ENCODE results near the gene NUDT13. TPM values are rescaled to one million over a fixed set of nuclear protein-coding genes. Genes with fewer than 3 reads are reported as not detected.

NUDT13 gene
- total RNA-seq, 1 experiment from 2014 or later: 2.9 TPM

DNA sequence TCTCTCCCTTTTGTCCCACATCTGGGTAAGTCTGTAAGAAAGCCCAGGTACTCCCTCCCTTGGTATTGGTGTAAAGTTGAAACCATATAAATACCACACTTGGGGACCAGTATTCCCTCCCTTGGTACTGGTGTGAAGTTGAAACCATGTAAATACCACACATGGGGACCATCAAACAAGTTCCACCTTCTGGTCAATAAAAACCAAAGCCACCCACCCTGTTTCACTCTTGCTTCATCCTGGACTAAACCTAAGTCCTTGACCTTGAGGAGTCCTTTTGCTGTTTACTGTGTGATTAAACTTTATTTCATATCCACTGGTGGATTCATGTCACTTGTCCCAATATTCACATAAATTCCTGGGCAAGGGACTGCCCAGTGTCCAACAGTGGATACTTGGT lies 22.0 kb upstream of the NUDT13 start:
- H3K4me3 Mint-ChIP-seq: no peak overlapping the region
- DNase-seq (ENCODE audit: low spot score) (no peak), ATAC-seq (no peak)
- no peaks in the 10 kb centered on the region for H3K36me3 Mint-ChIP-seq
- H3K27ac Mint-ChIP-seq: no peak overlapping the region
- H3K27me3 Mint-ChIP-seq (ENCODE audit: low read depth): no peaks in the 10 kb centered on the region
- TF ChIP-seq GABPB1 (CRISPR knock-in tag; IDR thresholded peaks at IDR 0.05) (0 out of 2 replicates have a peak, but pooled peaks have one; percentile 40), FOXP1 (CRISPR knock-in tag; IDR thresholded peaks at IDR 0.05; ENCODE audit: borderline replicate concordance) (no peak)
- 0 out of 2 replicates have a peak, but pooled peaks cover under 1% of the 10 kb centered on the region for H3K4me1 Mint-ChIP-seq
- no peaks in the 10 kb centered on the region for H3K9me3 Mint-ChIP-seq
- ChIA-PET POLR2A (no interaction called here), CTCF (no interaction called here)

GRCh38 chr10:73092830-73093229 lies 17.4 kb upstream of the NUDT13 start:
- DNase-seq (ENCODE audit: low spot score) (no peak), ATAC-seq (no peak)
- CTCF ChIA-PET: no interaction called here
- TF ChIP-seq ZNF512 (CRISPR knock-in tag; IDR thresholded peaks at IDR 0.05; ENCODE audit: borderline replicate concordance) (no peak), CREB1 (CRISPR knock-in tag; IDR thresholded peaks at IDR 0.05) (no peak), ZNF121 (CRISPR knock-in tag; IDR thresholded peaks at IDR 0.05) (0 out of 2 replicates have a peak, but pooled peaks have one; percentile 44), CBFB (CRISPR knock-in tag; IDR thresholded peaks at IDR 0.05; ENCODE audit: low read depth) (no peak)
- TF ChIP-seq, protein P1, sequence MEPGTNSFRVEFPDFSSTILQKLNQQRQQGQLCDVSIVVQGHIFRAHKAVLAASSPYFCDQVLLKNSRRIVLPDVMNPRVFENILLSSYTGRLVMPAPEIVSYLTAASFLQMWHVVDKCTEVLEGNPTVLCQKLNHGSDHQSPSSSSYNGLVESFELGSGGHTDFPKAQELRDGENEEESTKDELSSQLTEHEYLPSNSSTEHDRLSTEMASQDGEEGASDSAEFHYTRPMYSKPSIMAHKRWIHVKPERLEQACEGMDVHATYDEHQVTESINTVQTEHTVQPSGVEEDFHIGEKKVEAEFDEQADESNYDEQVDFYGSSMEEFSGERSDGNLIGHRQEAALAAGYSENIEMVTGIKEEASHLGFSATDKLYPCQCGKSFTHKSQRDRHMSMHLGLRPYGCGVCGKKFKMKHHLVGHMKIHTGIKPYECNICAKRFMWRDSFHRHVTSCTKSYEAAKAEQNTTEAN (CRISPR knock-in tag; IDR thresholded peaks at IDR 0.05): no peak
- TF ChIP-seq, protein P2, sequence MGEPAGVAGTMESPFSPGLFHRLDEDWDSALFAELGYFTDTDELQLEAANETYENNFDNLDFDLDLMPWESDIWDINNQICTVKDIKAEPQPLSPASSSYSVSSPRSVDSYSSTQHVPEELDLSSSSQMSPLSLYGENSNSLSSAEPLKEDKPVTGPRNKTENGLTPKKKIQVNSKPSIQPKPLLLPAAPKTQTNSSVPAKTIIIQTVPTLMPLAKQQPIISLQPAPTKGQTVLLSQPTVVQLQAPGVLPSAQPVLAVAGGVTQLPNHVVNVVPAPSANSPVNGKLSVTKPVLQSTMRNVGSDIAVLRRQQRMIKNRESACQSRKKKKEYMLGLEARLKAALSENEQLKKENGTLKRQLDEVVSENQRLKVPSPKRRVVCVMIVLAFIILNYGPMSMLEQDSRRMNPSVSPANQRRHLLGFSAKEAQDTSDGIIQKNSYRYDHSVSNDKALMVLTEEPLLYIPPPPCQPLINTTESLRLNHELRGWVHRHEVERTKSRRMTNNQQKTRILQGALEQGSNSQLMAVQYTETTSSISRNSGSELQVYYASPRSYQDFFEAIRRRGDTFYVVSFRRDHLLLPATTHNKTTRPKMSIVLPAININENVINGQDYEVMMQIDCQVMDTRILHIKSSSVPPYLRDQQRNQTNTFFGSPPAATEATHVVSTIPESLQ (CRISPR knock-in tag; IDR thresholded peaks at IDR 0.05): no peak
- no peaks in the 10 kb centered on the region for H3K9me3 Mint-ChIP-seq
- H3K4me3 Mint-ChIP-seq: no peak overlapping the region
- H3K4me1 Mint-ChIP-seq: peaks cover 18% of the 10 kb centered on the region
- H3K36me3 Mint-ChIP-seq: no peaks in the 10 kb centered on the region
- H3K27ac Mint-ChIP-seq: no peak overlapping the region
- POLR2A ChIA-PET: no interaction called here
- H3K27me3 Mint-ChIP-seq (ENCODE audit: low read depth): no peaks in the 10 kb centered on the region

DNA sequence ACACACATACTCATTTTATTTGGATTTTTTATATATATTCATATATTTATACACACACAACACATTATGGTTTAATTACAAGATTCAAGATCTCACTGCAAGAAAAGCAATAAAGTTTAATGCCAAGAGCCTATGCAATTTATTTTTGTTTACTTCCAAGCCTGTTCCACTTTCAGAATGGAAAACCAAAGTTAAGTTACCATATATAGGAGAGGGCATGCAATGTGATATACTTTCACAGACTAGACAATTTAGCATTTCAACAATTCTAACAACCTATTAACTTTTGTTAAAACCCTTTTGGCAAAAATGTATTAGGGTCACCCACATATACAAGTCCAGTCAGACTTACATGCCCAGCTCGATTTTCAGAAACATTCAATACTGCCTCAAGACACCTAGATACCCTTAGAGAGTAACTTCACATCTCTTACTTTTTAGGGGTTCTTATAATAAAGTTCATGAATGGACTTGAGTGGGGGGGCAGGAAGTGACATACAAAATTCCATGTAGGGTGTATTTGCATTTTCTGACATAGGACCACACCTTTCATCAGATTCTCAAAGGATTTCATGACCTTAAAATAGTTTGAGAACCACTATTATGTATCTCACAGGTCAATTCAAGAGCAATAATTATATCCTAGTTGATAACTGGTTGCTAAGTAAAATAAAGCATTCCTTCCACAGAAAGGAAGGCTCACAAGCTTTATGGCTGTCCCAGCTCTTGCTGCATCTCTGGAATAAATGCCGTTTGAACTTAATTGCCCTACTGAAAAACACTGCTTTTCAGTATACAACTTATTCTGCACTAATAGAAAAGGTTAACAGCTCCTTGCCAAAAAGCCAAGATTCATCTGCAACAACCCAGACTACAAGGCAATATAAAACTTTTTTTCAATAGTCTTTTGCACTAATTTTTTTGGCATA lies 16.1 kb upstream of the NUDT13 start:
- DNase-seq (ENCODE audit: low spot score): no peak
- Mint-ChIP-seq H3K9me3 (no peaks in the 10 kb centered on the region), H3K36me3 (no peaks in the 10 kb centered on the region), H3K4me3 (peak overlapping the region; percentile 88), H3K27ac (0 out of 2 replicates have a peak overlapping the region, but pooled peaks have one; percentile 33), H3K4me1 (peaks cover 18% of the 10 kb centered on the region), H3K27me3 (ENCODE audit: low read depth) (no peaks in the 10 kb centered on the region)
- ATAC-seq: no peak
- ChIA-PET POLR2A (interaction anchor here (0.7 to 1.1 kb wide), 2 partner anchors 10 to 96 kb away, joined by 3 to 5 read pairs; no protein-coding TSS in a partner anchor), CTCF (interaction anchor here (0.6 kb wide), 2 partner anchors 14 to 392 kb away, joined by 3 read pairs; no protein-coding TSS in a partner anchor)
- TF ChIP-seq NR2C2 (CRISPR knock-in tag; IDR thresholded peaks at IDR 0.05) (no peak), GRHL2 (CRISPR knock-in tag; IDR thresholded peaks at IDR 0.05; ENCODE audit: insufficient replicate concordance, severe bottlenecking) (no peak), IRF1 (CRISPR knock-in tag; IDR thresholded peaks at IDR 0.05) (no peak)
- TF ChIP-seq, protein P3, sequence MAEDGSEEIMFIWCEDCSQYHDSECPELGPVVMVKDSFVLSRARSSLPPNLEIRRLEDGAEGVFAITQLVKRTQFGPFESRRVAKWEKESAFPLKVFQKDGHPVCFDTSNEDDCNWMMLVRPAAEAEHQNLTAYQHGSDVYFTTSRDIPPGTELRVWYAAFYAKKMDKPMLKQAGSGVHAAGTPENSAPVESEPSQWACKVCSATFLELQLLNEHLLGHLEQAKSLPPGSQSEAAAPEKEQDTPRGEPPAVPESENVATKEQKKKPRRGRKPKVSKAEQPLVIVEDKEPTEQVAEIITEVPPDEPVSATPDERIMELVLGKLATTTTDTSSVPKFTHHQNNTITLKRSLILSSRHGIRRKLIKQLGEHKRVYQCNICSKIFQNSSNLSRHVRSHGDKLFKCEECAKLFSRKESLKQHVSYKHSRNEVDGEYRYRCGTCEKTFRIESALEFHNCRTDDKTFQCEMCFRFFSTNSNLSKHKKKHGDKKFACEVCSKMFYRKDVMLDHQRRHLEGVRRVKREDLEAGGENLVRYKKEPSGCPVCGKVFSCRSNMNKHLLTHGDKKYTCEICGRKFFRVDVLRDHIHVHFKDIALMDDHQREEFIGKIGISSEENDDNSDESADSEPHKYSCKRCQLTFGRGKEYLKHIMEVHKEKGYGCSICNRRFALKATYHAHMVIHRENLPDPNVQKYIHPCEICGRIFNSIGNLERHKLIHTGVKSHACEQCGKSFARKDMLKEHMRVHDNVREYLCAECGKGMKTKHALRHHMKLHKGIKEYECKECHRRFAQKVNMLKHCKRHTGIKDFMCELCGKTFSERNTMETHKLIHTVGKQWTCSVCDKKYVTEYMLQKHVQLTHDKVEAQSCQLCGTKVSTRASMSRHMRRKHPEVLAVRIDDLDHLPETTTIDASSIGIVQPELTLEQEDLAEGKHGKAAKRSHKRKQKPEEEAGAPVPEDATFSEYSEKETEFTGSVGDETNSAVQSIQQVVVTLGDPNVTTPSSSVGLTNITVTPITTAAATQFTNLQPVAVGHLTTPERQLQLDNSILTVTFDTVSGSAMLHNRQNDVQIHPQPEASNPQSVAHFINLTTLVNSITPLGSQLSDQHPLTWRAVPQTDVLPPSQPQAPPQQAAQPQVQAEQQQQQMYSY (CRISPR knock-in tag; IDR thresholded peaks at IDR 0.05): no peak
- TF ChIP-seq, protein P4, sequence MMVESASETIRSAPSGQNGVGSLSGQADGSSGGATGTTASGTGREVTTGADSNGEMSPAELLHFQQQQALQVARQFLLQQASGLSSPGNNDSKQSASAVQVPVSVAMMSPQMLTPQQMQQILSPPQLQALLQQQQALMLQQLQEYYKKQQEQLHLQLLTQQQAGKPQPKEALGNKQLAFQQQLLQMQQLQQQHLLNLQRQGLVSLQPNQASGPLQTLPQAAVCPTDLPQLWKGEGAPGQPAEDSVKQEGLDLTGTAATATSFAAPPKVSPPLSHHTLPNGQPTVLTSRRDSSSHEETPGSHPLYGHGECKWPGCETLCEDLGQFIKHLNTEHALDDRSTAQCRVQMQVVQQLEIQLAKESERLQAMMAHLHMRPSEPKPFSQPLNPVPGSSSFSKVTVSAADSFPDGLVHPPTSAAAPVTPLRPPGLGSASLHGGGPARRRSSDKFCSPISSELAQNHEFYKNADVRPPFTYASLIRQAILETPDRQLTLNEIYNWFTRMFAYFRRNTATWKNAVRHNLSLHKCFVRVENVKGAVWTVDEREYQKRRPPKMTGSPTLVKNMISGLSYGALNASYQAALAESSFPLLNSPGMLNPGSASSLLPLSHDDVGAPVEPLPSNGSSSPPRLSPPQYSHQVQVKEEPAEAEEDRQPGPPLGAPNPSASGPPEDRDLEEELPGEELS (CRISPR knock-in tag; IDR thresholded peaks at IDR 0.05): no peak
- TF ChIP-seq, protein P5, sequence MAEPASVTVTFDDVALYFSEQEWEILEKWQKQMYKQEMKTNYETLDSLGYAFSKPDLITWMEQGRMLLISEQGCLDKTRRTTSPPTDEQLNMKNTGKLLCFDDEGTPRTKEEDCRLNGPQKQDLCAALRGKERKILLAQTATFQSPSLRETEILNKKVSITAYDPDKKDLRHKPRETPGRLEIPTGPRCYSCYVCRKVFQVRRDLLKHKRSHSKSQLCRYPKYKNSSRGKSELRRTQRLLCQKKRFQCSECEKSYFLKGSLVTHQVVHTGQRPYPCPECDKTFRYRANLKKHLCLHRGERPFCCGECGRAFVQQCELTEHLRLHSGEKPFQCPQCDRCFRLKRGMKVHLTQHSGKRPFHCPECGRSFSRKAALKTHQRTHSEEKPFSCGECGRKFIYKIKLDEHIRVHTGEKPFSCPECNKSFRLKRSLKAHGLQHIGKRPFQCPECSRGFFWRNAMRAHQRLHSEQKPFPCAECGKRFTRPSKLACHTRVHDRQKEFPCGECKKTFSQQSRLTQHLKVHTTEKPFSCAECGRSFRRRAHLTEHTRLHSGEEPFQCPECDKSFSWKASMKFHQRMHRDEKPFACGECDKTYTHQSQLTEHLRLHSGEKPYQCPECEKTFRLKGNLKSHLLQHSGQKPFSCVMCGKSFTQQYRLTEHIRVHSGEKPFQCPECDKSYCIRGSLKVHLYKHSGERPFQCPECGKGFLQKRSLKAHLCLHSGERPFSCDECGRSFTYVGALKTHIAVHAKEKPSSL (CRISPR knock-in tag; conservative IDR thresholded peaks at IDR 0.05): no peak
